GM15510 (cell line): ENCODE data around the gene NCOA5.

ENCODE experiments used
- POLR2A ChIP-seq: IDR thresholded peaks from 3 replicates; pipeline ENCODE4 v1.6.1; 2011; ENCODE audit warnings: borderline replicate concordance; ENCODE audit not compliant: insufficient read length; ENCODE audit errors: extremely low read depth

The NCOA5 gene

GRCh38 chr20:46089417-46090388 lies at the start of gene NCOA5:
TSS of gene NCOA5 (minus strand) at chr20:46089962. CDS start at chr20:46079424, 10,538 bp downstream.
- TF ChIP-seq POLR2A, result peak; percentile 97

GRCh38 chr20:46139266-46139889 lies 49.6 kb upstream of the NCOA5 start:
- no peak for TF ChIP-seq POLR2A

GRCh38 chr20:46137816-46138215 lies 48.1 kb upstream of the NCOA5 start:
- TF ChIP-seq POLR2A, result no peak

- no peak for TF ChIP-seq POLR2A
Observed at GRCh38 chr20:46135856-46136633, 46.3 kb upstream of the NCOA5 start.

GRCh38 chr20:46134716-46135115 lies 45.0 kb upstream of the NCOA5 start:
- TF ChIP-seq POLR2A, result no peak

DNA sequence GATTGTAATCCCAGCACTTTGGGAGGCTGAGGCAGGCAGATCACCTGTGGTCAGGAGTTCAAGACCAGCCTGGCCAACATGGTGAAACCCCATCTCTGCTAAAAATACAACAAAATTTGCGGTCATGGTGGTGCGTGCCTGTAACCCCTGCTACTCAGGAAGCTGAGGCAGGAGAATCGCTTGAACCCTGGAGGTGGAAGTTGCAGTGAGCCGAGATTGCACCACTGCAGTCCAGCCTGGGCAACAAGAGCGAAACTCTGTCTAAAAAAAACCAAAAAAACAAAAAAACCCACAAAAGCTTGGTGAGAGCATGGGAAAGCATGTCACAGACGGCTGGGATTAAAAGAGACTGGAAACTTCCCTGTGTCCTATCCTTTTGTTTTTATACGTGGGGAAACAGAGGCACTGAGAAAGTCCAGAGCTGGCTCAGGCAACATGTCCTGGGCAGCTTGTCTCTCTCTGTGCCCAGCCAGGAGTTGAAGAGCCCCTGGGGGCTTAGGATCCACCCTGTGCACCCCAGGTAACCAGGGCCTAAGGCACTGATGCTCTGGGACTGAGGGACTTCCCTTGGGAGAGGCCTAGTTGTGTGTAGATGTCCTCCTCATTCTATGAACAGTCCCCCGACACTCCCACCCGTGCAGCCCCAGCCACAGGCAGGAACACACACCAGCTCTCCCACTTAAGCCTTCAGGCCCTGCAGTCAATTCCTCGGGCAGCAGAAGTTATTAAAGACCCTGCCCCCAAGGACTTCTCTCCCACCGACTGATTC lies 44.3 kb upstream of the NCOA5 start:
- no peak for TF ChIP-seq POLR2A

DNA sequence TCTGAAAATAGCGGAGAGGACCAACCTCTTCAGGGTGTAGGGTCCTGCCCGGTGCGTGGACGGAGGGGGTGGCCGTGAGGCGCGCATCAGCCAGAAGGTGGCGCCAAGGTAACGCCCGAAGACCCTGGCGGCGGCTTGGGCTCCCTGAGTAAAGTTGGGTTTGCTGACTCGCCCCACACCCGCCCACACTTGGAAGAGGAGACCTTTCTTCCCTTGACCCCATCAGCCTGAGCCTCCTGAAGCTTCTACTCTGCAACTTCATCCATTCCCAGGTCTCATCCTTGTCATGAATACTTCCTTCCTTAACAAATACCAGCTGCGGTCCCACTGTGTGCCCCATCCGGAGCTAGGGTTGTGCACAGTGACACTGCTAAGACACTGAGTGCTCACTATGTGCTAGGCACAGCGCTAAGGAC lies 43.0 kb upstream of the NCOA5 start:
- TF ChIP-seq POLR2A, result no peak

DNA sequence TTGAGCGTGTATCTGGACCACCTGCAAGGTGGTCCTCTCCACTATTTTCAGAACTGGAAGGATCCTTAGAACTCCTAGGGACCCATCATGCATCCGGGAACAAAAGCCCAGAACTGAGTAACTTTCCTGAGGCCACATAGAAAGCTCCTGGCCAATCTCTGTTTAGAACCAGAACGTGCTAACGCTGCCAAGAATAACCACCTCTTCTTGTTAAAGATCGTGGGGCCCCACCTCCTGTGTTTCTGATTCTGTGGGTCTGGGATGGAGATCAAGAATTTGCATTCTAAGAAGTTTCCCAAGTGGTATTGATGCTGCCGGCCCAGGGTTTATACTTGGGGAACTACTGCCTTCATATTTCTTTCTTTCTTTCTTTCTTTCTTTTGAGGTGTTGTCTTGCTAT lies 41.6 kb upstream of the NCOA5 start:
- no peak for TF ChIP-seq POLR2A

DNA sequence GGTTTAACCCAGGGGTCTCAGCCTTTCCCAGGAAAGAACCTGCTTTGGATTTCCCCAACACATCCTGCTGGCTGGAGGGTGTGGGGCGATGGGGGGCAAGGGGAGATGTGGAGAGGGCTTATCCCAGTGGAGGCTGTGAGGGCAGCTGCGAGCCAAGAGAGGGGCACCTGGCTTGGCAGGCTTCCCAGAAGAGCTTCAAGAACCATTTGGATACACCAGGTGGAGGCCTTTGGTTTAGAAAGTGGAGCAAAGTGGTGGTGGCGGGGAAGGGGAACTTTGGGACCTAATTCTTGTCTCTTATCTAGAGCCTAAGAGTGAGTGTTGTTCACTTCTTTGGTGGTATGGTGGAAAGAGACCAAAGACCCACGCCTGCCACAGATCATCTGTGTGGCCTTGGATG lies 40.8 kb upstream of the NCOA5 start:
- TF ChIP-seq POLR2A, result no peak

GRCh38 chr20:46129955-46130481 lies 40.3 kb upstream of the NCOA5 start:
- TF ChIP-seq POLR2A, result peak; percentile 29

- no peak for TF ChIP-seq POLR2A
Observed at GRCh38 chr20:46128310-46129151, 38.8 kb upstream of the NCOA5 start.

DNA sequence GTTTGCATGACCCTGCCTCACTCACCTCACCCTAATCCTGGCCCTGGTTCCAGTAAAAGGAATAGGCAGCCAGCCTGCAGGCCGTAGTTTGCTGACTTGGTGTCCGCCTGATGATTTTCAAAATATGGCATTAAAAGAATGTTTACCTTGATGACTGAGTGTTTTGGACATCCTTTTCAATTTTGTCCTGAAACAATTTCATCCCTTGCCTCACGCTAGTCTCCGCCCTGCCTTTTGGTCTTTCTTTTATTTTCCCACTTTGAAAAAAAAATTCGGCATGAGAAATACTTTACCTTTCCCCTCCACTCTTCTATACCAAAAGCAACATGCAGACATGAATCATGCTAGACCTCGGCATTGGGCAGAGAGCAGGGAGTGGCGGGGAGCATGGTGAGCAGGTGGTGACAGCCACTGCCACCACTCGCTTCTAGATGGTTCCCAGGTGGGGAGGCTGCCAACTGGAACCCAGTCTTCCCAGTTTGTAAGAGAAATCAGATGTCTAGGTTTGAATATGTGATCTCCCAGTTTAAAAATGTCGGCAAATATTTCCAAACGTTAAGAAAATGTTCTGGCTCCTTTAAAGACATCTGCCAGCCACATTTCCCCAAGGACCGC lies 37.7 kb upstream of the NCOA5 start:
- no peak for TF ChIP-seq POLR2A
